Measurements from ENCODE around the gene SFR1.

DNA sequence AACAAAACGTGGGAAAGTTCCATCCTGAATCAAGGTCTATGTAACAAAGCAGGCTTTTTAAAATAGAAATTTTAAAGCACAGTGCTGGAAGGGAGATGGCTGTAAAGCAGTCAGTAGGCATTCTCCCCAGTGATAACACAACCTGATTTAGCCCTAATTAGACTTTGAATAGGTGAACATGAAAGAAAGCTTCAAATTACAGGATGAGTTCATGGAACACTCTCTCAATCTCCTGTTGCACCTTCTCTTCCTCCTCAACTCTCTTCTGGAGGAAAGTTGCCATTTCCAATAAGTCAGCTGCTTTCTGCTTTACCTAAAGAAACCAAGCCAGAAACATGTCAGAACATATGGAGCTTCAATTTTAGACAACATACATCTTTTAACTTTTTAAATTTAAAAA is 20.1 kb downstream of the SFR1 start:
- TF ChIP-seq POLR2AphosphoS5 (IDR thresholded peaks at IDR 0.05) (no peak), POLR2A (IDR thresholded peaks at IDR 0.05) (no peak)
- TF ChIP-seq, protein P1, sequence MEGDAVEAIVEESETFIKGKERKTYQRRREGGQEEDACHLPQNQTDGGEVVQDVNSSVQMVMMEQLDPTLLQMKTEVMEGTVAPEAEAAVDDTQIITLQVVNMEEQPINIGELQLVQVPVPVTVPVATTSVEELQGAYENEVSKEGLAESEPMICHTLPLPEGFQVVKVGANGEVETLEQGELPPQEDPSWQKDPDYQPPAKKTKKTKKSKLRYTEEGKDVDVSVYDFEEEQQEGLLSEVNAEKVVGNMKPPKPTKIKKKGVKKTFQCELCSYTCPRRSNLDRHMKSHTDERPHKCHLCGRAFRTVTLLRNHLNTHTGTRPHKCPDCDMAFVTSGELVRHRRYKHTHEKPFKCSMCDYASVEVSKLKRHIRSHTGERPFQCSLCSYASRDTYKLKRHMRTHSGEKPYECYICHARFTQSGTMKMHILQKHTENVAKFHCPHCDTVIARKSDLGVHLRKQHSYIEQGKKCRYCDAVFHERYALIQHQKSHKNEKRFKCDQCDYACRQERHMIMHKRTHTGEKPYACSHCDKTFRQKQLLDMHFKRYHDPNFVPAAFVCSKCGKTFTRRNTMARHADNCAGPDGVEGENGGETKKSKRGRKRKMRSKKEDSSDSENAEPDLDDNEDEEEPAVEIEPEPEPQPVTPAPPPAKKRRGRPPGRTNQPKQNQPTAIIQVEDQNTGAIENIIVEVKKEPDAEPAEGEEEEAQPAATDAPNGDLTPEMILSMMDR (IDR thresholded peaks at IDR 0.05): no peak
